ENCODE results near the gene HOXA9.

DNA sequence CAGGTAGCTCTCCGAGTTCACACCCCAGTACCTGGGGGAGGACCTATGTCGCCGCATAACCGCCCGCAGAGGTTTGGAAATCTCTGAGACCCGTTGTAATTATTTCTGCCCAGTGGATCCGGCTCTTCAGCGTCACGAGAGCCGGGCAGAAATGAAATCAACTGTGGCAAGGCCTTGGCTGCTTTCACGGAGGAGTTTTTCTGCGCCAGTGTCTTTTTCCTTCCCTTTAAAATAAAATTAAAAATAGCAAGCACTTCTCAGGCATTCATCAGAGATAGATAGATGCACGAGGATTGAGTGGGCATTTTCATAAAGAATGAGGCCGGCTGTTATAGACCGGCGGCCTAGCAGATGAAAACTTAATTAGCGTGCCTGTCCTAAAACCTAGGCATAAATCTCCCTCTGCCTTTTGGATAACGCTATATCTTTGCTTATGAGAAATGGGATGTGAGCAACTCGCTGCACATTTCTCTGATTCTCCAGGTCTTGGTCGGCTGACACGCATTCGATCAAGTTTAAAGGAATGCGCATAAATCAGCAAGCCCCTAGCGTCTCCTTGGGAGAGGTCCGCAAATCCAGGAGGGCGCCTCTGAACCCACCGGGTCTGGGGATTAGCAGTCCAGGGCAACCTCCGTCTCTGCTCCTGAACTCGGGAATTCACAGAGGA is 28.1 kb upstream of the HOXA9 start:
- TF ChIP-seq SMC3 (conservative IDR thresholded peaks at IDR 0.05; ENCODE audit: poor library complexity) (no peak), CTCF (IDR thresholded peaks at IDR 0.05; ENCODE audit: poor library complexity, severe bottlenecking) (no peak)

Data from neural cell (in vitro differentiated cells).